Parathyroid adenoma (tissue), 2 donors: ENCODE data around the gene CNNM3.

Experiments used
- H2AFZ ChIP-seq: fragments of 300-600 bp; sonication (generic); one replicate; pipeline ENCODE4 v1.7.0; 2017; ENCODE audit warnings: antibody characterized with exemption, mild to moderate bottlenecking
- H3K27ac ChIP-seq: fragments of 300-600 bp; sonication (generic); one replicate; pipeline ENCODE4 v1.7.0; 2017
- H3K27me3 ChIP-seq: fragments of 300-600 bp; sonication (generic); one replicate; pipeline ENCODE4 v1.7.0; 2017; ENCODE audit warnings: low read length; ENCODE audit not compliant: control insufficient read depth, insufficient read depth
- H3K36me3 ChIP-seq: fragments of 300-600 bp; sonication (generic); one replicate; pipeline ENCODE4 v1.7.0; 2017; ENCODE audit warnings: low read length; ENCODE audit not compliant: control insufficient read depth, insufficient read depth
- H3K4me1 ChIP-seq: fragments of 300-600 bp; sonication (generic); one replicate; pipeline ENCODE4 v1.7.0; 2017; ENCODE audit warnings: control low read depth
- H3K4me2 ChIP-seq: fragments of 300-600 bp; sonication (generic); one replicate; pipeline ENCODE4 v1.7.0; 2017; ENCODE audit warnings: low read length
- H3K4me3 ChIP-seq: fragments of 300-600 bp; sonication (generic); one replicate; pipeline ENCODE4 v1.7.0; 2017; ENCODE audit warnings: low read depth, low read length
- H3K79me2 ChIP-seq: fragments of 300-600 bp; sonication (generic); one replicate; pipeline ENCODE4 v1.7.0; 2017; ENCODE audit warnings: control low read depth
- H3K9ac ChIP-seq: fragments of 300-600 bp; sonication (generic); one replicate; pipeline ENCODE4 v1.7.0; 2017; ENCODE audit warnings: mild to moderate bottlenecking
- H3K9me3 ChIP-seq: fragments of 300-600 bp; sonication (generic); one replicate; pipeline ENCODE4 v1.7.0; 2017; ENCODE audit warnings: low read length; ENCODE audit not compliant: control insufficient read depth
- TF ChIP-seq, protein P1 (sequence below): fragments of 300-600 bp; sonication (generic); IDR thresholded peaks from one replicate; pipeline ENCODE4 v1.7.0; 2017; ENCODE audit warnings: antibody characterized with exemption, mild to moderate bottlenecking
- donor health status: primary hyperparathyroidism.

CNNM3 gene

DNA sequence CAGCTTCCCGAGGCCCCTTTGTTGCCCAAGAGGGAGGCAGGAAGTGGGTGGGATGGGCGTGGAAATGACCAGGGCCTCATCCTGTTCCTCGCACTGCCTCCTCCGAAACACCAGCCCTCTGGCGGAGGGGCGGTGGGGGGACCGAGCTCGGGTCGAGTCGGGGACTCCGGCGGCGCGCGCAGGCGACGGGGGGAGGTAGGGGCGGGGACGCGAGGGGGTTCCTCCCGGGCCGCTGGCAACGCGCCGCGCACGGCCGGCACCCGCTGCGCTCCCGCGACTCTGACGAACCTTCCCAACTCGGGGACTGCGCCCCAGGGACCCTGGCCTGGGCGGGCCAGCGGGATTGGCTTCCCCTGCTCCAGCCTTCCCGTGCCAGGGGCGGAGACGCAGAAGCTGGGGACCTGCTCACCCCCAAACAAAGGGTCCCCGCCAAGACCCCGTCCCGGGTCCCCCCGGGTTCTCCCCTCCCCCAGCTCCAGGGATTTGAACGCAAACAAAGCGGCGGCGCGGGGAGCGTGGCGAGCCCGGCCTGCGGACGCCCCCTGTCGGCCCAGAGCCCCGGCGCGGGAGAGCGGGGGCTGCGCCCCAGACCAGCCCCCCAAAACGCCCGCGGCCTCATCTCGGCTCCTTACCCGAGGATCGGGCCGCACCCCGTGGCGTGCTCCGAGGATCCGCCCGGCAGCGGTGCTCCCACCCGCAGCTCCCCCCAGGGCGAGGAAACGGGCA is 52.6 kb downstream of the CNNM3 start:
- peak overlapping the region; percentile 84 for H3K4me2 ChIP-seq
- peak overlapping the region; percentile 94 for H2AFZ ChIP-seq
- H3K27me3 ChIP-seq, result no peaks in the 10 kb centered on the region
- peaks cover 10% of the 10 kb centered on the region for H3K4me1 ChIP-seq
- TF ChIP-seq, protein P1, sequence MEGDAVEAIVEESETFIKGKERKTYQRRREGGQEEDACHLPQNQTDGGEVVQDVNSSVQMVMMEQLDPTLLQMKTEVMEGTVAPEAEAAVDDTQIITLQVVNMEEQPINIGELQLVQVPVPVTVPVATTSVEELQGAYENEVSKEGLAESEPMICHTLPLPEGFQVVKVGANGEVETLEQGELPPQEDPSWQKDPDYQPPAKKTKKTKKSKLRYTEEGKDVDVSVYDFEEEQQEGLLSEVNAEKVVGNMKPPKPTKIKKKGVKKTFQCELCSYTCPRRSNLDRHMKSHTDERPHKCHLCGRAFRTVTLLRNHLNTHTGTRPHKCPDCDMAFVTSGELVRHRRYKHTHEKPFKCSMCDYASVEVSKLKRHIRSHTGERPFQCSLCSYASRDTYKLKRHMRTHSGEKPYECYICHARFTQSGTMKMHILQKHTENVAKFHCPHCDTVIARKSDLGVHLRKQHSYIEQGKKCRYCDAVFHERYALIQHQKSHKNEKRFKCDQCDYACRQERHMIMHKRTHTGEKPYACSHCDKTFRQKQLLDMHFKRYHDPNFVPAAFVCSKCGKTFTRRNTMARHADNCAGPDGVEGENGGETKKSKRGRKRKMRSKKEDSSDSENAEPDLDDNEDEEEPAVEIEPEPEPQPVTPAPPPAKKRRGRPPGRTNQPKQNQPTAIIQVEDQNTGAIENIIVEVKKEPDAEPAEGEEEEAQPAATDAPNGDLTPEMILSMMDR, result peak; percentile 84
- peak overlapping the region; percentile 59 for H3K4me3 ChIP-seq
- peak overlapping the region; percentile 83 for H3K27ac ChIP-seq
- H3K9ac ChIP-seq, result peak overlapping the region; percentile 69
- peaks cover 2% of the 10 kb centered on the region for H3K79me2 ChIP-seq
- H3K9me3 ChIP-seq, result no peaks in the 10 kb centered on the region
- H3K36me3 ChIP-seq, result no peaks in the 10 kb centered on the region

DNA sequence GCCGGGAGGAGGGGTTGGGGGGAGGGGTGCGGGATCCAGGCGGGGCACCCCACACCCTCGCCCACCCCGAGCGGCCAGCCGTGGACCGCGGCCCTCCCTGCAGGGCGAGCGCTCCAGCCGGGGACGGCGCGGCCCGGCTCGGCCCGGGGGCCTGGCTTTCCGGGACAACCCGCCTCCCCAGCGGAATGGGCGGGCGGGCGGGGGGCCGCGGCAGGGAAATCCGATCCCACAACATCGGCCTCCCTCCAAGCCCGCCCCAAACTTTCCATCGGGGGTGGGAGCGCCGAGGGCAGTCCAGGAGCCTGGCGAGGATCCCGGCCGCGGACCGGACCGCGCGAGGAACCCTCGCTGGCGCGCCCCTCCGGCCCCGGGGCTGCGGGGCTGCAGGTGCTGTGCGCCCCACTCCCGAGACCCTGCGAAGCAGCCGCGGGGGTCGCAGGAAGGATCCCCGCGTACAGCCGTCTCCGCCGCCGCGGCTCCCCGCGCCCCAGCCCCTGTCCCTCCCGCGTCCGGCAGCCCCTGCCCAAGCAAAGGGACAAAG is 53.3 kb downstream of the CNNM3 start:
- no peaks in the 10 kb centered on the region for H3K36me3 ChIP-seq
- peak overlapping the region; percentile 92 for H3K9ac ChIP-seq
- H3K4me2 ChIP-seq, result peak overlapping the region; percentile 84
- TF ChIP-seq, protein P1, result no peak
- peaks cover 14% of the 10 kb centered on the region for H3K4me1 ChIP-seq
- peaks cover 2% of the 10 kb centered on the region for H3K79me2 ChIP-seq
- H3K9me3 ChIP-seq, result no peaks in the 10 kb centered on the region
- H2AFZ ChIP-seq, result peak overlapping the region; percentile 96
- peak overlapping the region; percentile 80 for H3K4me3 ChIP-seq
- peak overlapping the region; percentile 83 for H3K27ac ChIP-seq
- no peaks in the 10 kb centered on the region for H3K27me3 ChIP-seq

DNA sequence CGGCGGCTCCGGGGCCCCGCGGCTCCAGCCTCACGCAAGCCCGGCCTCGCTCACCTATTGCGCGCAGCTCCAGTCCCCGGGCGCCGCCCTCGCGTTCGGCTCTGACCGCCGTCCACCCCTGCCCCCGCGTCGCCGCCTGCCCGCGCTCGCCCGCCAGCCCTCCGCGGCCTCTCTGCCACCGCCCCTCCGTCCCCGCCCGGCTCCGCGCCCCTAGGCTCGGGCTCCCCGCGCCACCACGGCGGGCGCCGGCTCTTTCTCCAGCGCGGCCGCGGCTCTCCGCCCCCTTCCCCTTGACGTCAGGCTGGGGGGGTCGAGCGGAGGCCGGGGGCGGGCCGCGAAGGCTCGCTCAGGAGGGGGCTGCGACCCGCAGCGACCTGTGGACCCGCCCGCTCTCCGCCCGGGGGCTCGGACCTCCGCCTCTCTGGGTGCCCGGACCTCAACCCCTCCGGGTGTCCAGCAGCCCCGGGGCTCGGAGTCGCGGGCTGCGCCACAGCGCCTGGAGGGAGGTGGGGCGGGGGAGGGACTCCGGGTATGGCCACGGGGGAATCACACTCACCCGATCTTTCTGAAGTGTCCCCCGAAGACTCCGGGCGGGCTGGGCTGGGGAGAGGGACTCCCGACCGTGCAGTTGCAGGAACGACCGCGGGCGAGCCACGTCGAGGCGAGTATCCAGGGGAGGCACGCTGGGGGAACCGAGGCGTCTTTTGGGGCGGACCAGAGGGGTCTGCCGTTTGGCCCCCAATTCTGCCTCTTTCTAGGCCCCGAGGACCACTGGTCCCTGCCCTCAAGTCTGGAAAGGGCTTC is 54.0 kb downstream of the CNNM3 start, which contains the start of gene SEMA4C:
TSS of gene SEMA4C (minus strand) at position 259 of the 804 bp plus-strand sequence. CDS start 2,194 bp downstream, outside the sequence.
- Histone ChIP-seq H3K27ac (peak within 1 kb of the TSS; percentile 83), H3K4me2 (peak within 1 kb of the TSS; percentile 84), H3K36me3 (no peaks in the 10 kb centered on the region), H3K27me3 (no peaks in the 10 kb centered on the region), H3K4me1 (peaks cover 19% of the 10 kb centered on the region), H3K9ac (peak within 1 kb of the TSS; percentile 92), H2AFZ (peak within 1 kb of the TSS; percentile 96), H3K4me3 (peak within 1 kb of the TSS; percentile 80), H3K79me2 (peaks cover 2% of the 10 kb centered on the region), H3K9me3 (no peaks in the 10 kb centered on the region)
- TF ChIP-seq, protein P1, result no peak

DNA sequence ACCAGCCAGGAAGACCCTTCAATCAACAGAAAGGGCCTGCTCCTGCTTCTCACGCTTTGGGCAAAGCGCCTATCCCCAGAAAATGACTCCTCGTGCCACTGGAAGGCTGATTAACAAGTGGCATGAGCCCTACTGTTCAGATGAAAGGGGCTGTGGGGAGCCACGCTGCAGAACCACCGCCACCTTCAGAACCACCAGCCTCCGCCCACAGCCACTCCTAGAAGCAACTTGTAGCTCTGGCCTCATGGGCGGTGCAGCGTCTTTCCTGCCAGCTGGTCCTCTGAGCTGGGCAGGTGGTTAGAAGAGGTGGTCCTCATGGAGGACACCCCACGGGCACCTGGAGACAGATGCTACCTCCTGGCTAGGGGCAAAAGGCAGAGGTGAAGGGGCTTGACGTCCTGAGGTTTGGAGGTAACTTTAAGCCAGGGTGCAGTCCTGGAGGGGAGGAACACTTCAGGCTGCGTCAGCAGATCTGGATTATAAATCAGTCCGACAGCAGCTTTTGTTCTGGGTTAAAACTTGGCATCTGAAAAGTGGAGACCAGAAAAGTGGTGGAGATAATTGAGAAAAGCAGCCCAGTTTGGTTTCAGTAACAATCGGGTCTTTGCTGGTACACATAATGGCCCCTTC is 54.7 kb downstream of the CNNM3 start:
- H3K4me2 ChIP-seq, result peak overlapping the region; percentile 57
- peak overlapping the region; percentile 81 for H3K27ac ChIP-seq
- TF ChIP-seq, protein P1, result no peak
- H3K27me3 ChIP-seq, result no peaks in the 10 kb centered on the region
- H3K36me3 ChIP-seq, result no peaks in the 10 kb centered on the region
- peak overlapping the region; percentile 96 for H2AFZ ChIP-seq
- peaks cover 19% of the 10 kb centered on the region for H3K4me1 ChIP-seq
- H3K9ac ChIP-seq, result no peak overlapping the region
- peak overlapping the region; percentile 80 for H3K4me3 ChIP-seq
- H3K79me2 ChIP-seq, result peaks cover 2% of the 10 kb centered on the region
- H3K9me3 ChIP-seq, result no peaks in the 10 kb centered on the region
